Occipital lobe (tissue), 2 donors: ENCODE data around the gene CDC5L. TPM values are rescaled to one million over a fixed set of nuclear protein-coding genes. Genes with fewer than 3 reads are reported as not detected.
"Not testable (repeated sequence)": the region's sequence is repeated elsewhere in the genome, so short reads cannot be mapped to it uniquely, and the experiment has no call there.

Source experiments
- DNase-seq: peaks from one replicate; lab custom pipeline; 2025; lab: John Stamatoyannopoulos, UW
- total RNA-seq: library from RNA; depleted of rRNA; stranded (reverse); fragments of >200 nt; gene quantifications from one replicate; pipeline ENCODE4 v1.2.3, GENCODE V29; 2014

Gene CDC5L
- total RNA-seq = 55.7 TPM

- DNase-seq = peak; percentile 96
Observed at GRCh38 chr6:44387346-44388134, at the start of gene CDC5L. CDC5L (plus strand) TSS chr6:44387706; CDS start chr6:44387824, 118 bp downstream.

- DNase-seq = peak; percentile 22
Observed at GRCh38 chr6:44338228-44339122, 49.0 kb upstream of the CDC5L start.

GRCh38 chr6:44339301-44339700 lies 48.2 kb upstream of the CDC5L start:
- no peak for DNase-seq

GRCh38 chr6:44339763-44340625 lies 47.5 kb upstream of the CDC5L start:
- DNase-seq = no peak

- no peak for DNase-seq
Observed at GRCh38 chr6:44341095-44341890, 46.2 kb upstream of the CDC5L start.

GRCh38 chr6:44342052-44342451 lies 45.5 kb upstream of the CDC5L start:
- no peak for DNase-seq

- DNase-seq = no peak
Observed at GRCh38 chr6:44342489-44342888, 45.0 kb upstream of the CDC5L start, which contains the start of gene SPATS1. SPATS1 (plus strand) TSS chr6:44342650; CDS start chr6:44343096, 446 bp downstream.

GRCh38 chr6:44346818-44347217 lies 40.7 kb upstream of the CDC5L start:
- DNase-seq = not testable (repeated sequence)

GRCh38 chr6:44349904-44350649 lies 37.4 kb upstream of the CDC5L start:
- no peak for DNase-seq

- DNase-seq = not testable (repeated sequence)
Observed at GRCh38 chr6:44350650-44350994, 36.9 kb upstream of the CDC5L start.

GRCh38 chr6:44352259-44352658 lies 35.2 kb upstream of the CDC5L start:
- DNase-seq = no peak

- no peak for DNase-seq
Observed at GRCh38 chr6:44353336-44353735, 34.2 kb upstream of the CDC5L start.

- DNase-seq = no peak
Observed at GRCh38 chr6:44355640-44356039, 31.9 kb upstream of the CDC5L start.

GRCh38 chr6:44356487-44356886 lies 31.0 kb upstream of the CDC5L start:
- no peak for DNase-seq

- DNase-seq = no peak
Observed at GRCh38 chr6:44359973-44360372, 27.5 kb upstream of the CDC5L start.

GRCh38 chr6:44361947-44362346 lies 25.6 kb upstream of the CDC5L start:
- DNase-seq = no peak

GRCh38 chr6:44363377-44363926 lies 24.1 kb upstream of the CDC5L start:
- DNase-seq = no peak

GRCh38 chr6:44366781-44367180 lies 20.7 kb upstream of the CDC5L start:
- DNase-seq = no peak

GRCh38 chr6:44367681-44368080 lies 19.8 kb upstream of the CDC5L start:
- DNase-seq = no peak

GRCh38 chr6:44373051-44373450 lies 14.5 kb upstream of the CDC5L start:
- DNase-seq = no peak
